Germinal center (tissue), 1 donor: ENCODE results near the gene JDP2.
"Not testable (repeated sequence)": the region's sequence is repeated elsewhere in the genome, so short reads cannot be mapped to it uniquely, and the experiment has no call there.

Source experiments
- DNase-seq: peaks from one replicate; pipeline ENCODE4 v3.0.0; 2012; ENCODE audit warnings: mixed read lengths, low spot score

The JDP2 gene

DNA sequence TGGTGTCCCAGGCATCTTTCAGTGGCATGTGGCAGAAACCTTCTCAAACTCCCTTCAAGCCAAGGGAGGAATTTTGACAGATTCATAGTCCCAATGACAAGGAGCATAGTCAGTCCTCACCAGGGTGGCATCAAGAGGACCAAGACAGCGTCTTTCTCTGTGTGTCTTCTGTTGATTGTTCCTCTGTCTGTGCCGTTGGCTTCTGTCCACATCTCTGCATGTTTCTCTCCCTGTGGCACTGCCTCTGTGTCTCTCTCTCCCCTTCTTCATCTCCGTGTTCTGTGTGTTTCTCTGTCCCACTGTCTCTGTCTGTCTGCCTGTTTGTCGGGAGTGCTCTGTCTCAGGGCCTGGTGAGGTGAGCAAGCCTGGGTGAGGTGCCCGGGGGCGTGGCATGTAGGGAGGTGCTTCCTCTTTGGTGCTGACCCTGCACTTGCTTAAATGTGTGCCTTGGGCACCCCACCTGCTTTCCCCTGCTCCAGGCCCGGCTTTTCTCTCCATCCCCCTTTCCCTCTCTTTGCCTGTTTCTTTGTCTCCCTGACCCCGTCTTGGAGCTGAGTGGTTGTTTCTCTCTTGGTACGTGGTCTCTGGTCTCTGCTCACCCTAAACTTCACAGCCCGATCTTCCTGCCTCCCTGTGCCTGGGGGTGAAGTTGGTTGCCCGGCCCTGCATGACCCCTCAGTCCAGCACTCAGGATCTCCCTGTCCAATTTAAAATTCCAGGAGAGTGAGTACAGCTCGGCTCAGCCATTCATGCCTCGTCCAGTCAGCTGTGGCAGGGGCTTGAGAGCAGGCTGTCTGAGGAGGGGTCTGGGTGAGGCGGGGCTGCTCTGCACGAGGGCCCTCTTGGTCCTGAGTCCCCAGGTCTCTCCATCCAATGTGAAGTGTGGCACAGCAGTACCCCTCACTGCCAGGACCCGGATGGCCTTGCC is 28.5 kb downstream of the JDP2 start:
- DNase-seq, result no peak

DNA sequence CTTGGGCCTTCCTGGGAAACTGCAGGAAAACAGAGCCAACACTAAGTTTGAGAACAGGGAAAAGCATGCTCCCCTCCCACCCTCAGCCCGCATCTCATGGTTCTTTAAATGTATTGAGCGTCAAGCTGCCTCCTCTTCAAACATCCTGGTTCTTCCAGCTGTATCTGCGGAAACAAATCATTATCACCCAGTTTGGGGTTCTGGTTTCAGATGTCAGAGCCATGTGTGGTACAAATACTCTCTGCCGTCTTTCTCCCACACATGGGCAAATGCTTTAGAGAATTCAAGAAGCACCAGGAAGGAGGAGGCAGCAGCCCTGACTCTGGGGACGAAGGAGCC is 29.1 kb downstream of the JDP2 start:
- no peak for DNase-seq

GRCh38 chr14:75457648-75458165 is 29.9 kb downstream of the JDP2 start:
- no peak for DNase-seq

GRCh38 chr14:75458305-75458704 is 30.5 kb downstream of the JDP2 start:
- DNase-seq, result no peak

DNA sequence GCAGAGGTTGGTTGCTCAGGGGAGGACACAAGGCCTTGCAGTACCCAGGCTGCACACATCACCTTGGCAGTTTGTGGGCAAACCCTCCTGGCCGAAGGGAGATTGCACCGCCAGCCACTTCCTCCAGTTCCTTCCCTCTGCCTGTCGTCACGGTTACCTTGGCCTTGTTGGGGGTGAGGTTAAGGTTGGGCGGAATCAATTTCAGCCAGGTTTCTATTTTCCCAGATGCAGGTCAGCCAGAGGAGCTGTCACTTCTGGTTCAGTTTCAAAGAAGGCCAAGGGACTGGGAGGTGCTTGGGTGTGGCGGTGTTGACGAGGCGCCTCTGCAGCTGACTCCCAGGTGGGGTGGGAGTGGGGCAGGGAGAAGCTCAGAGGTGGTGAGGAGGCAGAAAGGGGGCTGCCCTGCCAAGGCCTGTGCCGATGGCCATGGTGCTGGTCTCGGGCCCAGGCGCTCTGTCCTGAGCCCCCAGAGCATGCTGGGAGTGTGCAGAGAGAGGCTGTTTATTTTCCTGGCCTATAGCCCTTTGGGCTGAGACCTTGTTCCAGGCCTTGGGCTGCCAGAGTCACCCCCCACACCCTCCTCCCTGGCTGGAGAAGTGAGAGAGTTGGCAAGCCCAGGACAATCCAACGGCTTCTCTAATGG is 31.4 kb downstream of the JDP2 start:
- DNase-seq, result no peak

DNA sequence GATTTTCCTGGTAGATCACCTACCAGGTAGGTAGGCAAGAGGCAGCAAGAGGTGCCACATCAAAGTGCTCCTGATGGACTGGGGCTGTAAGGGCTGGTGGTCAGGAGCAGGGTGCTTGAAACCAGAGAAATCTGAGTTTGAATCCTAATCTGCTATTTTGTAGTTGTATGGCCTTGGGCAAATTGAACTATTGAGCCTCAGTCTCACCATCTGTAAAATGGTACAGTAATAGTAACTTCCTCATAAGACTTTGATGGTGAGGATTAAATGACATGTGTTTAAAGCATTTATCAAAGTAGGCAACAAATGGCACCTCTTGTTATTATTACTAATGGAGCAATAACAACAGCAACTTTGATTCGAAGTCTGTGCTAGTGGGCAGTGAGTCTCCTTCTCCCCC is 32.0 kb downstream of the JDP2 start:
- DNase-seq, result no peak

DNA sequence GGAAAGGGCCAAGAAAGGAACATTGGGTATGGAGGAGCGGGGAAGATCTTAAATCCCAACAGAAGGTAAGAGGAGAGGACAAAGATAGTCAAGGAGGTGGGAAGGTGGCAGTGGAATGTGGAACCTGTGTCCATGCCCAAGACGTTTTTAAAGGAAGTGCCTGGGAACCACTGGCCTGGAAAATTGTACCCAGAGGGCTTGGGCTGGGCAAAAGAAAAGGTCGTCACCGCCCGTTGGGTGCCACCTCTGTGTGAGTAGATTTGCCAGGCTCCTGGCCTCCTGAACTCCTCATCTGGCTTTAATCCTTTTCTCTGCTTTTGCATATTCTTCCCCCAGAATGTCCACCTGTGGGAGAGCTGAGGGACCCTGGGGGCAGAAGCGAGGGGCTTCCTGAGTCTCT is 32.6 kb downstream of the JDP2 start:
- DNase-seq, result no peak

DNA sequence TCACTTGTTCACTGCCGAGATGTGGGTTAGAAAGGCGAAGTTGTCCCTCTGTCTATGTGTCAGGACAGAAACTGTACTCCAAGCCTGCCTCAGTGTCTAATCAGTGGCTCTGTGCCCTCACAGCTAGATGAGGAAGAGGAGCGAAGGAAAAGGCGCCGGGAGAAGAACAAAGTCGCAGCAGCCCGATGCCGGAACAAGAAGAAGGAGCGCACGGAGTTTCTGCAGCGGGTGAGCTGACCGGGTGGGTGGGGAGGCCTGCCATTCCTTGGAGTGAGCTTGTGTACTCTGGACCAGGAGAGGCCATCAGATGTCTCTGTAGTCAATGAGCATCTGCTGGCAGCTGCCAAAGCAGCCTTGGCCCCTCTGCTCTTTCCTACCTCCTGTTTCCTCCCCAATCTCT is 33.5 kb downstream of the JDP2 start:
- no peak for DNase-seq

- DNase-seq, result no peak
Observed at GRCh38 chr14:75461755-75462349, 34.0 kb downstream of the JDP2 start.

- no peak for DNase-seq
Observed at GRCh38 chr14:75464626-75465025, 36.8 kb downstream of the JDP2 start.

- no peak for DNase-seq
Observed at GRCh38 chr14:75467763-75468162, 39.9 kb downstream of the JDP2 start.

GRCh38 chr14:75469164-75469563 is 41.3 kb downstream of the JDP2 start:
- no peak for DNase-seq

GRCh38 chr14:75469606-75470237 is 41.9 kb downstream of the JDP2 start:
- DNase-seq, result no peak

DNA sequence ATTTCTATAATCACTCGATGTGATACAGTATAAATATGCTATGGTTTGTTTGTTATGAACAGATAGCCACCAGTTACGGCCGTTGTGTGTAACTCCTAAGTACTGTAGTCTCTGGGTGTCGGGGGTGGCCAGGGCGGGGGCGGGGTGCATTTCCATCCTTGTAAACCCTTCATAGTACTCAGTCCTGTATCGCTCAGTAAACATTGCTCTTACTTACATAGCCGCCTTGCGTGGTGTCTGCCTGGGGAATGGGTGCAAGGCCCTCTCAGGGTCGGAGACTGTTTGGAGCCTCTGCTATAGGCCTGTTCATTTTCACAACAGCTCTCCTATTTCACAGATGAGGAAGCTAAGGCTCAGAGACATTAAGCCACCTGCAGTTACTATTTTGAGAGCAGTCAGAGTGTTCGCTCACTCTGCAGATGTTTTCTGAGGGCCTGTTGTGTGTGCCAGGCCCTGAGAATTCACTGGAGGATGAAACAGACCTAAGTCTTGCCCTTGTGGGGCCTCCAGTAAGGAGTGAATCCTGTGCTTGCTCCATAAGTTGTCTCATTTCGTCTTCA is 42.5 kb downstream of the JDP2 start:
- DNase-seq, result peak; percentile 80

GRCh38 chr14:75471059-75471458 is 43.2 kb downstream of the JDP2 start:
- no peak for DNase-seq

- DNase-seq, result not testable (repeated sequence)
Observed at GRCh38 chr14:75474127-75474526, 46.3 kb downstream of the JDP2 start.

GRCh38 chr14:75476274-75476995 is 48.6 kb downstream of the JDP2 start:
- DNase-seq, result no peak

DNA sequence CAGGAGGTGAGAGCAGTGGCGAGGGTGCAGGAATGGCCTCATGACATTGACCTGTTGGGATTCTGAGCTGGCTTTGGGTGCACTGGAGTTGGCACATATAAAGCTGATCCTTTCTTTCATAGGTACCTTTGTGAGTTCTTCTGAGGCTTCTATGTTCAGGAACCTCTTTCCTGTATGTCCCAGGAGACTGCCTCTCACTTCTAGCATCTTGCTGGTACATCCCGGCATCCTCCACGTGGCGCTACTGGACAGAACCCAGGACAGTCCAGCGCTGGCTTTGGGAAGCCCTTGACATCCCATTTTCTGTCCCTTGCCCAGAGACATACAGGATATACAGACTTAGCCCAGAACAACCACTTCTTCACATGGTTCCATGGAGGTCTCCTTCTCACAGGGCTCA is 50.1 kb downstream of the JDP2 start:
- DNase-seq, result no peak

DNA sequence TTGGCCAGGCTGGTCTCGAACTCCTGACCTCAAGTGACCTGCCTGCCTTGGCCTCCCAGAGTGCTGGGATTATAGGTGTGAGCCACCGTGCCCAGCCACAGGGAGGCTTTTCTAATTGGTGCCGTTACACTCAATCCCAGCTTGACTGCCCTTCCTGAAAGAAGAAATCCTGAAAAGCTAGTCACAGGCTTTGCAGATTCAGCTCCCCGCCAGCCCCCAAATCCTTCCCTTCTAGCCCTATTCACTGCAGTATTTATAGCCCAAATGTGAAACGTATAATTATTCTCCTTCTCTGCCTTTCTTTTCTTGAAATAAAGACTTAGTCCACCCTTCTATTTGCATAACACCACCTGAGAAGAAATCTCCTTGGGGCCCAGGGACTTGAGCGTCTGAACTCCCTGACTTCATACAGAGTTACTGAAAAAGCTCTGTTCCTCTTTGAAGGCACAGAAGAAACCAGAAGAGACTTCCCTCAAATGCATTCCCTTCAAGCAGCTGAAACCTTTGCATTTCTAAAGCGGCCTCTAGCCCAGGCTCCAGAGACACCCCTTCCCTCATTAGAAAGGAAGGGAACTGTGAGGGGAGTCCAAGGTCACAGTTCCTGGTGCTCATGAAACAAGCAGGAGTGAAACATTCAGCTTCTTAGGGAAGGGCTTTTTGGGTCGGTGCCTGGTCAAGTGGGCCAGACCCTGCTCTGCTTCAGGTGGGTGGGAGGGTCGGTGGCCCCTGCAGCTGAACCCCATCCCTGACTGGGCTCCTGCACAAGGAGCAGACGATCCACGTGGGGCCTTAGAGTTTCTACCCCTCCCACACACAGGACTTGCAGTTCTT is 52.2 kb downstream of the JDP2 start:
- DNase-seq, result peak; percentile 57

- DNase-seq, result no peak
Observed at GRCh38 chr14:75482366-75482765, 54.5 kb downstream of the JDP2 start.
